Stimulated activated CD4-positive, alpha-beta T cell treated with anti-CD3 and anti-CD28 coated beads, Interleukin-1b, Interleukin-23, amount 100 ng/mL, for 24 hours (primary cell): ENCODE measurements around the gene MMP11.

Source experiments
- DNase-seq, 4 experiments: peaks; one replicate each; pipeline ENCODE4 v3.0.0-alpha.2; 2020; ENCODE audit warnings: low read depth in 4 of 4, low spot score in 1 of 4

The MMP11 gene

GRCh38 chr22:23829845-23830372 is 57.3 kb downstream of the MMP11 start:
- no peak for DNase-seq

DNA sequence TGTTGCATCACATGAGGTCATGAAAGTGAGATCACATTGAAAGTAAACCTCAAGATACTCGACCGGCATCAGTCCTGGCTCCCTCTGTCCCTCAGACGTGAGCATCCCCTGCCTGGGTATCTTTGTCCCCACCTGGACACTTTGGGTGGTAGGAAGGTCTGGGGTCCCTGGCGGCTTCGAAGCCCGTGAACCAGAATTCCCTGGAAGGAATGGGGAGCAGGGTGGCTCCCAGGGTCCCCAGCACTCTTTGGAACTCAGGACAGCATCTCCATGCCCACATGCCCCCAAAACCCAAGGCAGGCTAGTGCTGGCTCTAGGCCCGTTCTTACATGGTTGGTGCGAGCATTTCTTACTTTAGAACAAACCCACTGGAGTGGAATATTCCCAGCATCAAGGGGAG is 58.6 kb downstream of the MMP11 start:
- DNase-seq = no peak

GRCh38 chr22:23831781-23832180 is 59.1 kb downstream of the MMP11 start:
- no peak for DNase-seq

- no peak for DNase-seq
Observed at GRCh38 chr22:23832226-23833016, 59.8 kb downstream of the MMP11 start.

GRCh38 chr22:23833017-23833751 is 60.5 kb downstream of the MMP11 start:
- DNase-seq = no peak
